GM12891 (cell line): ENCODE results near the gene ZNF74.
"Not testable (repeated sequence)": the region's sequence is repeated elsewhere in the genome, so short reads cannot be mapped to it uniquely, and the experiment has no call there.

ENCODE experiments used
- DNase-seq: peaks from one replicate; pipeline ENCODE4 v3.0.0; 2011; ENCODE audit warnings: low spot score; ENCODE audit not compliant: insufficient read length
- FAIRE-seq: peaks from 2 replicates; lab custom pipeline; 2011; peaks lifted over from hg19 to GRCh38; lab: Jason Lieb, UNC
- PAX5 ChIP-seq: IDR thresholded peaks from 2 replicates; pipeline ENCODE4 v1.6.1; 2011; ENCODE audit warnings: low read length, moderate library complexity, mild to moderate bottlenecking; ENCODE audit not compliant: insufficient read depth, severe bottlenecking
- POLR2A ChIP-seq: IDR thresholded peaks from 2 replicates; pipeline ENCODE4 v1.6.1; 2011; ENCODE audit warnings: low read depth, low read length, control low read depth
- POLR2AphosphoS5 ChIP-seq: IDR thresholded peaks from 2 replicates; pipeline ENCODE4 v1.6.1; 2011; ENCODE audit warnings: low read depth, low read length, control low read depth
- POU2F2 ChIP-seq: IDR thresholded peaks from 2 replicates; pipeline ENCODE4 v1.6.1; 2011; ENCODE audit warnings: low read depth, mild to moderate bottlenecking, control low read depth, low read length, moderate library complexity
- SPI1 ChIP-seq: IDR thresholded peaks from 2 replicates; pipeline ENCODE4 v1.6.1; 2011; ENCODE audit warnings: low read depth, low read length, control low read depth
- TAF1 ChIP-seq: IDR thresholded peaks from 2 replicates; pipeline ENCODE4 v1.6.1; 2011; ENCODE audit warnings: low read depth, low read length, control low read depth

ZNF74 gene

GRCh38 chr22:20371687-20372086 lies 22.3 kb upstream of the ZNF74 start:
- not testable (repeated sequence) for FAIRE-seq, DNase-seq

- peak; percentile 38 for FAIRE-seq
- DNase-seq = not testable (repeated sequence)
Observed at GRCh38 chr22:20372406-20372854, 21.5 kb upstream of the ZNF74 start.

GRCh38 chr22:20373195-20373706 lies 20.7 kb upstream of the ZNF74 start:
- not testable (repeated sequence) for DNase-seq
- peak; percentile 23 for FAIRE-seq

- FAIRE-seq, DNase-seq: not testable (repeated sequence)
Observed at GRCh38 chr22:20374130-20374529, 19.8 kb upstream of the ZNF74 start.

GRCh38 chr22:20376281-20376680 lies 17.7 kb upstream of the ZNF74 start:
- not testable (repeated sequence) for DNase-seq, FAIRE-seq

- not testable (repeated sequence) for FAIRE-seq, DNase-seq
Observed at GRCh38 chr22:20376983-20377382, 17.0 kb upstream of the ZNF74 start.

- FAIRE-seq = no peak
- TF ChIP-seq POU2F2 = no peak
- TF ChIP-seq POLR2A = no peak
- no peak for TF ChIP-seq PAX5
- no peak for TF ChIP-seq SPI1
- no peak for TF ChIP-seq TAF1
- no peak for TF ChIP-seq POLR2AphosphoS5
Observed at GRCh38 chr22:20378110-20378509, 15.8 kb upstream of the ZNF74 start.

GRCh38 chr22:20378684-20379083 lies 15.3 kb upstream of the ZNF74 start:
- FAIRE-seq, DNase-seq: not testable (repeated sequence)

More at GRCh38 chr22:20378110-20378509, 15.8 kb upstream of the ZNF74 start:
- no peak for DNase-seq

- DNase-seq = no peak
- FAIRE-seq = no peak
- TF ChIP-seq POLR2A (no peak), POU2F2 (no peak), TAF1 (no peak), PAX5 (no peak), POLR2AphosphoS5 (no peak), SPI1 (no peak)
Observed at GRCh38 chr22:20380486-20380885, 13.5 kb upstream of the ZNF74 start.

GRCh38 chr22:20383538-20383937 lies 10.4 kb upstream of the ZNF74 start:
- DNase-seq (no peak), FAIRE-seq (no peak)
- TF ChIP-seq POU2F2 (no peak), SPI1 (no peak), TAF1 (no peak), POLR2A (no peak), PAX5 (no peak), POLR2AphosphoS5 (no peak)

- FAIRE-seq (no peak), DNase-seq (no peak)
- TF ChIP-seq POU2F2 (no peak), SPI1 (no peak), PAX5 (no peak), POLR2A (no peak), POLR2AphosphoS5 (no peak), TAF1 (no peak)
Observed at GRCh38 chr22:20384171-20384570, 9.8 kb upstream of the ZNF74 start.

GRCh38 chr22:20384865-20385264 lies 9.1 kb upstream of the ZNF74 start:
- no peak for FAIRE-seq
- TF ChIP-seq POU2F2 (no peak), POLR2A (no peak), SPI1 (no peak), POLR2AphosphoS5 (no peak), PAX5 (no peak), TAF1 (no peak)

More at GRCh38 chr22:20384865-20385264, 9.1 kb upstream of the ZNF74 start:
- no peak for DNase-seq
